Stimulated activated CD4-positive, alpha-beta T cell treated with anti-CD3 and anti-CD28 coated beads, Interleukin-4, amount 100 ng/mL, for 1 hour (primary cell): ENCODE results near the gene NR2F2.

Experiments
- DNase-seq: peaks from one replicate; pipeline ENCODE4 v3.0.0-alpha.2; 2020

Gene NR2F2

DNA sequence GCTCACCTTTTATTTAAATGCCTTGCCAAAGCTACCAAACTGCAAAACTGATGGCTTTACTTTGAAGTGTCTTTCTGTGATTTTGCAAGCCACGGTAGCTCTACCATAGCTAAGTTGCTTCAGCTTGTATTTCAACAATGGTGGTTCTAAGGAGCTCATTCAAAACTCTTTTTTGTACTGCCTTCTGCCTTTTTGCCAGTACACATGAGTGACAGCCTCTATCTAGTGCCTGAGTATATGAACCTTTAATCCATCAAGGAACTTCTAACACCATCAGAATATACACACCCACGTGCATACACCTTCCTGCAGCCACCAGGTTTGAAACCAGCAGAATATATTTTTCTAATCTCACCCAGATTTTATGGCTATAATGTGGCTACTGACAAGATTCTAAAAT is 10.4 kb upstream of the NR2F2 start:
- DNase-seq, result no peak

DNA sequence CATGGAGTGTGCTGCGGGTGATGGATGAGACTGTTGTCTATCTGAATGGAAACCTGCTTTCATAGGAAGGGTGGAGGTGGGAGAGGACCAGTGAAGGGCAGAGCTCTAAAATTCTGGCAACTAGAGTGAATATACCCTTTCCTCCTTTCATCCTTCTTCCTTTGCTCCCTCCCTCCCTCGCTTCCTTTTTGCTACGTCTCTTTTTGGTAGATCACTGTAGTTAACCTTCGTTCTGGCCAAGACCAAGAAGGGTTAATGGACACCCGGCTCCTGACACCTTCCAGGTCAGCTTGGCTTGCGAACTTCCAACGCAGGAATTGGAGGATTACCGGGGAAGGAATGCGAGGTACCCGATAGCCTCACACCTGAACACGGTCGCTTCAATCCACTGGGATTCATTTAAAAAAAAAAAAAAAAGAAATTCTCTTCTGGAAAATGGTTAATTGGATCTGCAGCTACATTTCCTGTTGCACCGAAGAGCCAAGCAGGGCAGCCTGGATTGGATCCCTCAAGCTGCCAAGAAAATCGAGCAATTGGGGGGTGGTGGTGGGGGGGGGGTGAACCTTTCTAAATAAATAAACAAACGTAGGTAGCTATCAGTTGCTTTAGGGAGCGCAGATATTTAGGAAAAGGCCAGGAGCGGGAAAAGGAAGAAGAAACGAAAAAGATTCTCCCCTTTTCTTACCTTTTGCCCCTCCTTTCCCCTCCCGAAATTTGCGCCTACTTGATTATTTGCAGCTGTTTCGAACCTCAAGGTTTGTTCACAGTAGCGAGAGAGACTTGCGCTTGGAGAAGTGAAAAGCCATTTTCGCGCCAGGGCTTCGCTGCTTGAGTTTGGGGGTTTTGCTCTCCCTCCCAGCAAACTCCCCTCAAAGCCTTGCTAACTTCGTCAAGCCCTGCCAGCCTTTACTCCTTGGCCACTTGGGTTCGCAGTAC is 9.5 kb upstream of the NR2F2 start:
- DNase-seq, result no peak

DNA sequence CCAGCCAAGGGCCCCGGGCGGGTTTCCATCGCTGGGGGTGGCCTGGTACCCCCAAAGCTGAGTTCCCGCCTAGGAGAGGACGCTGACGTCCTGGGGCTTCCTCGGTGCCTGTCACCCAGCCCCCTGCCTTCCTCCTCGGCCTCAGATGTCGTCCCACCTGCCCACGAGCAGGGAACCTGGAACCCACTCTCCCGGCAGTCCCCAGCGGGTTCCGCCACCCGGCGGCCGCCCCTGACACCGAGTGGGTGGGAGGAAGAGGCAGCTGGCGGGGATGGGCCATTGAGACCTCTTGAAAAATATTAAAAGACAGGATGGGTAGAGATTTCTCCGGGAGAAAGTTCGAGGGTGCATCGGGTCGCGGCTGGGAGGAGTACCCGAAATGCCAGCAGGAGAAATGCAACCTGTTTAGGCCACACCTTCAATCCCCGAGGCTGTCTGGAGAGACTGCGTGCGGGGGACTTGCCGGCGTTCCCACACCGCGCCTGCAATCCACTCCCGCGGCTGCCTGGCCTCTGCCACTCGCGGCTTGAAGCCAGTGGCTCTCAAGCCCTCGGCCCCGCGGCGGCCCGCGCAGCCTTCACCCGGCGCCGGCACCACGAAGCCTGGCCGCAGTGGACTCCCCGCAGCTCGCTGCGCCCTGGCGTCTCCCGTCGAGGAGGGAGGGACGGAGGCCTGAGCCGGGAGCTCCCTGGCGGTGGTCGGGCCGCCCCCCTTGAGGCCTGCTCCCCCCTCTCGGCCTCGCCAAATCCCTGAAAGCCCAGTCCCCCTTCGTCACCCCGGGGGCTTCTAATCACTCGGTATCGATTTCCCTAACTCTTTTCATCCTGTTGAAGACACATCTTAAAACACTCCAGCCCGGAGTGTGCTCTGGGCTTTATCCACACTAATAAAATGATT is 8.6 kb upstream of the NR2F2 start:
- no peak for DNase-seq

DNA sequence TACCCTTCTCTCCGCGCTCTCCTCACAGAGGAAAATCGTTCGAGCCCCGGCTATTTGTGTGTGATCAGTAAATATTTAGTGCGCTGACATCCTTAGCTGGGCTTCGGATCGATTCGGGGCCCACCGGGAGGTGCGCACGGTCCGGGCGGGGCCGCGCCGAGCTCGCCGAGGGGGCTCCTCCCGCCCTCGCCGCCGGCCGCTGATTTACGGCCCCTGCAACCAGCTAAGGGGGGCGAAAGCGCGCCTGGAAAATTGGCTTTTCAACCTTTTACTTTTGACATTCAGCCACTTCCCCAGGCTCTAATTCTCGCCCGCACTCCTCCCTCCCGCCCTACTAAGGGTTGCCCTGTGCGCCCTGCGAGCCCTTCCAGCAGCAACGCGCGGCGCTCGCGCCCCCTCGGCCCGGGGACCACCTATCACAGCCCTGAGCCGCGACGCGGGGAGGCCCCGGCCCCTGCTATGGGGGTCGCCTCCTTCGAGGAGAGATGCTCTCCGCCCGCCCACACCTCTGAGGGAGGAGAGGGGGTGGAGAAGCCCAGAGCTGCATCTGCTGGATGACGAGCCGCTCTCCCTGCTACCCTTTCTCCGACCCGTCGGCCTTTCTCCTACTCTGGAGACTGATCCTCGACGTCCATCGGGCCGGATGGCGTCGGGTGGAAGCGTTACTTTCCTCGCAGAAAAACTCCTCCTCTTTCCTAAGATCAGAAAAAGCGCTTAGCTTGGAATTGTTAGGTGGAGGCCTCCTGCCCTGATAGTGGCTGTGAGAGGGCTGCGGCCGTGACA is 7.8 kb upstream of the NR2F2 start:
- DNase-seq, result no peak

DNA sequence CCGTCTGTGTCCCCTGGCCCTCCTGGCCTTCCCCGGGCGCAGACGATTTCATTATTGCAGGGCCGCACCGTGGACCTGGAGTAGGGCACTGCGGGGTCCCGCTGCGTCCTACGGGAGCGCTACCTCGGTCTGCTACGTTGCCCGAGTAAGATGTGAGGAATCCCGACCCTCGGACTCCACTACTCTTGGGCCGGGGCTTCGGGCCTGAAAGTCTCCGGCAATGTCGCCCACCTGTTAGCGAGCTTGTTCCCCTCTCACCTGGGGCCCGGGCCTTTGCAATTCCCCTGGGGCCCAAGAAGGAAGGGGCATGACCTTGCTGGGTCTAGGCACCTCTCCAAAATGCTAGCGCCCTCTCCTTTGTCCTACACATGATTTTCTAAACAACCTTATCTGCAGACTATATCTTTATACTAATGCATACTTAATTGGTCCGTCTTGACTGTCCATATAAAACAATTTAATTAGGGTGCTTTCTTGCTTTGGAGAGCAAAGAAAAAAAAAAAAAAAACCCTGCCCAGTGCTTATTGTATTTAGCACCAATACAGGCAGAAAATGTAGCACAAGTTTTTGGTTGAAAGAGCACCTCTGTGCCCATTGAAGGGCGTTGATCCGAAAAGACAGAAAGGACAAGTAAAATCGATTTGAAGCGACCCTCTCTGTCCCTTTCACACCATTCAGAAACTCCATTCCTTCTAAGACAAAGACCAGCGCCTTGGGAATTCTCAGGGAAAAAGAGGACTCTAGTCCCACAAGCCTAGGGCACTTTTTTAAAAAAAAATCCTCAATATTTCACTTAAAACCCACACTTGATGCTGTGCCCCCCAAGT is 7.0 kb upstream of the NR2F2 start:
- DNase-seq, result no peak

DNA sequence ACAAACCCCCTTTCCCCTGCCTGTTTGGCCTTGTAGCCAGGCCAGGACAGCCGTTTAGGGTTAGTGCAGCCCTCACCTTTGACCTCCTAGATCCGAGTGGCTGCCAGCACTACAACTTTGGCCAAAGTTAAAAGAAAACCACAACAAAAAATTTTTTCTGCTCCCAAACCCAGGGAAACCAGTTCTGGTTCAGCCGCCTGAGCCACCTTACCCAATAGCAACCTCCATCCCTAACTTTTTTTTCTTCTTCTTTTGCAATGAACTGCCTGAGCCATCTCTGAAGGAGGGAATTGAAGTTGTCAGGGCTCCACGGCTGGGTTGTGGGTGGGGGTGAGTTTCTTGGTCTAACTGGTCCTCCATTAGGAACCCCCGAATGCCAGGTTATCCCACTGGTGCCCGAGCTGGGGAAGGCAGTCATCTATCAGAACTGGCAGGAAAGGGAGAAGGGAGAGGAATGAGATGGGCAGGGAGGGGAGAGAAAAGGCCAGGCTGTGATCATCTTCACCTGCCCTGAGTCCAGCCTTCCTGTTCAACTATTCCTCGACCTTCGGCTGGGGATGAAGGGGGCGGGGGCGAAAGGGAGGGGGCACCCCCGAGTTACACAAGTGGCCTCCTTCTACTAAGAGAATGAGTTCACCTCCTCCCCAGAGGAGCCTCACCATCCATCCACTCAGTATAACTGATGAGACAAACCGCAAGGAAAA is 6.2 kb upstream of the NR2F2 start:
- no peak for DNase-seq

DNA sequence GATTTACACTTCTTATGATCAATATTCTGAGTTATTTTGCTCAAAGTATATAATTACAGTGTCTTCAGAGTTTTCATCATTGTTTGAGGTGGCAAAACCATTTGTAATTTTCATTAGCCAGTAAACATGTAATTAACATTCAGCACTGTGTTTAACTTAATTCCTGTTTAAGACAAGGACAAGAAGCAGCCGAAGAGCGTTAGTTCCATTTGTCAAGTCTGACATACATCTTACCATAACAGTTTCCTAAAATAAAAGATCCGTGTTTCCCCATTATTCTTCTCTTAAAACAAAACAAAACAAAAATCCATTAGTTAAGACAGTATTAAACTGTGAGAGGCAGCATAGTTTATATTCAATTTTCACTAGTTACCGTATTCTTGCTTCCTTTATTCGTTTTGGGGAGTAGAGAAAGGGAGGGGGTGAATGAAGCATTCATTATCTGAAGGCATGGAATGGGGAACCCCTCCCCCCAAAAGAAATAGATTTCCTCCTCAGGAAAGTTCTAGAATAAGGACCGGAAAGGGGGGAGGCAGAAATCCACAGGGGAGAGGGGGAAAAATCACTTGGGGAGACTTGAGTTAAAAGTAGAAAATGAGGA is 5.5 kb upstream of the NR2F2 start:
- DNase-seq, result no peak

DNA sequence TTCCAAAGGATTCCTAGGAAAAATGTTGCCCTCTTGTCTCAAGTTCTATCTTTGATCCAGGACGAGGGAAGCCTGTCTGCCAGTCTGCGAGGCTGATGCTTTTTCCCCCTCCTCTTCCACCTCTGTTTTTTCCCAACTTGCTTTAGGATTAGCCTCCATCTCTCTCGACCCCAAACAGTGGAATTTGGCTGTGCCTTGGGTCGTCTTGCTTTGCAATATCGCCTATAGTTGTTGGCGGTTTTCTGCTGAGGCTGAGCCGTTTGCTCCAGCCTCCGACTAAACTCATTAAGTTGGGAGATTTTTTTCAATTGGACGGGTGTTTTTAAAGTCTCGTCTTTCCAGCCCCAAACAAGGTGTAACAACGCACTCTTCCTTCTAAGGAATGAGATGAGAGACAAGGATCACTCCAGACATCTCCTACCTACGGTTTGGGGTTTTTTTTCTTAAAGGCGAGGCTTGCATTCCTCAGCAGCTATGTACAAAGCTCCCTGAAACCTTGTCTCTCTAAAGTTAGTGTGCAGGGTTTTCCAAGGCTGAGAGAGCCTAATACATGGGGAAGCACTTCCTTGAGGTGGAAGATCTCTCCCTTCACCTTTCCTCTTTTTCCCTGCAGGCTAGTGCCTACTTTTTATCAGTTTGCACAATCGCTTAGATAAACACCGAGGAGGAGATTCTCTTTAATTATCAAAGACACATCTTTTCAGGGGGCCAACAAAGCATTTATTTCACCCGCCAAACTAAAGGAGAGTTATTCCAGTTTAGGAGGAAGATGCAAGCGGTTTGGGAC is 4.8 kb upstream of the NR2F2 start:
- DNase-seq, result no peak

DNA sequence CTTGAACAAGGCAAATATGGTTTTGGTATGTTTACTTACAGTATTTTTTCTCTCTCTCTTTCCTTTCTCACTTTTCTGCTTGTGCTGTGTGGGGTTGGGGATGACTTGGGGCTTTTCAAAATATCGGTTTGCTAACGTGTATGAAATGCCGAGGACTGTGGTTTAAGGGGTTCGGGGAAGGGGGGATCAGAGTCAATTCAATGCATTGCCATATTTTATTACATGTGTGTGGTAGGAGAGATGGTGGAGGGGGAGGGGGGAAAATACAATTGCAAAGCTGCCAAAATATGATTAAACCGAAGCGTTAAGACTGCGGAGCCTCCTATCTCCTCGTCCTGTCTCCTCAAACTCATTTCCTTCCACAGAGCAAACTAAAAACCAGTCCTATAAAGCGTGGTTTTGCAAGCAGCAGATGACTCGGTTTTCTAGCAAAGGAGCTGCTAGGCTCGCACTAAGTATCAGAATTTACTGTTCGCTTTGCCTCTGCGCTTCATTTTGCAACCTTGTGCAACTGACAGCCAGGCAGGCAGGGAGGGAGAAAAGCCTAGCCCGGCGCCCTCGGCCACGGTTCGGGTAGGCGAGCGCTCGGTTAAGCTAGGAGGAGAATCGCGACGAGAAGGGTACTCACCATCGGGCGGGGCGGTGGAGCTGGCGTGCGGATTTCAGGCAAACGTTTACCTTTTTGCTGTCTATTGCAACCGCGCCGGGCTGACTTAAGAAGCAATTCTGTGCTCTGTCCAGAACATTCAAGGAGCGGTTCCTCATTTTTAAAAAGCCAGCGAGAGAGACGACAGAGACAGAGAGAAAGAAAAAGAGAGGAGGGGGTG is 4.0 kb upstream of the NR2F2 start:
- no peak for DNase-seq

DNA sequence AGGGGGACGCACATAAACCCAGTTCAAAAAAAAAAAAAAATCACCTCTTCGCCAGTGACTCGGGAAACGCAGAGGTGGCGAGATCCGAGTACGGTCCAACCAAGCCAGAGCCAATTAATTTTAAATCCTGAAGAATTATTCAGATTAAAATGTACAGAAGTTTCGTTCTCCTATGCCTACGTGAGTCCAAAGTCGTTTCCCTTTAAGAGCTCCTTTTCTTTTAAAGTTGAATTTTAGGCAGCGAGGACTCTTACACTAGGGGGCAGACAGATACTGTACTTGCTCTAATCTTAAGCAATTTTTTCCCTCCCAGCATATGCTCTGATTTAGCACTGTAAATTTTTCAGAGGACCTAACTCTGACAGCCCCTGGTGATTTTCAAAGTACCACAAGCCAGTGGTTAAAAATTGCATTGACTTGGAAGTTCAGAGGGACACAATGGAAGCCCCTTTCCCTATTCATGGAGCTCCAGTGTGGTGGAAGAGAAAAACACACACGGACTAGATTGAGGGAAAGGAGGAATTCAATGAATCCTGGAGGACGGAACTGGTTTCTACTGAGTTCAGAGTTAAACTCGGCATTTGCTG is 3.3 kb upstream of the NR2F2 start:
- DNase-seq, result no peak

DNA sequence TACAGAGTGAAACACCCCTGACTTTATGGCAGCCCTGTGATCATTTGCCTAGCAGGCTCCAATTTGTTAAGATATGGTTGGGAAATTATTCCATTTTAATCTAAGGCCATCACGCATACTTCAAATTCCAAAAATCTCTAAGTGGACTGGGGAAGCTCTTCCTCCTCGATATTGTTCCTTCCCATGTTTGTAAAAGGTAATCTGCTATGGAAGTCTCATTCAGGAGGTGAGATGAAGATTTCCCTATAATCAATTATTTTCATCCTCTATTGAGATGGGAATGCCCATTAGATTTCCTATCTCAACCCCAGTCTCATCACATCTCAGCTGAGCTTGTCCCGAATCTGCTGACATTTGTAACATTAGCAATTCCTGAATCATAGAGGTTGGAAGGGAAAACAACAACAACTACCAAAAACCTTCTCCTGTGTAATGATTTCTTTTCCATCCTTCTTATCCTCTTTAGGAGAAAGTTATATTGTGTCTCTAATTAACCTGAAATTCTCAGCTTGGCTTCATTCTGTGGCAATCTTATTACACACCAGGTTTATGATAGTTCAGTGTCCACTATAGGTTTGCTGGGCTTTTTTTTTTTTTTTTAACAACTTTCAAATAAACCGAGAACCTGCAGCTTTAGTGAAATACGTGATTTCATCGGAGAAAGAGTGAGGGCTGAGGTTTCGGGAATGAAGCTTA is 2.2 kb upstream of the NR2F2 start:
- DNase-seq, result no peak

DNA sequence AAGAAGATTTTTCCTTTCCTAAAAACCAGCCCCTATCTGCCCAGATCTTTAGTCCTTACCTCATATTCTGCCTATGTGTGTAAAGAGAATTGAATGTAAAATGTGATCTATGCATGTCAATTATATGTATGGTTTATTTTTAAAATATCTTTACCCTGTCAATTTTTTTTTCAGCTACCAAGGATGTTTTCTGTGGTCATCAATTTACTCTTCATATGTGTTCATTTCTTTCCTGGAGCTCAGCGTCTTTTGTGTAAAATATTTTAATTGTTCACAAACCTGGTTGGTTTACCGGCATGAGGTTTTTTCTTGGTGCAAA is 1.7 kb upstream of the NR2F2 start:
- DNase-seq, result no peak

DNA sequence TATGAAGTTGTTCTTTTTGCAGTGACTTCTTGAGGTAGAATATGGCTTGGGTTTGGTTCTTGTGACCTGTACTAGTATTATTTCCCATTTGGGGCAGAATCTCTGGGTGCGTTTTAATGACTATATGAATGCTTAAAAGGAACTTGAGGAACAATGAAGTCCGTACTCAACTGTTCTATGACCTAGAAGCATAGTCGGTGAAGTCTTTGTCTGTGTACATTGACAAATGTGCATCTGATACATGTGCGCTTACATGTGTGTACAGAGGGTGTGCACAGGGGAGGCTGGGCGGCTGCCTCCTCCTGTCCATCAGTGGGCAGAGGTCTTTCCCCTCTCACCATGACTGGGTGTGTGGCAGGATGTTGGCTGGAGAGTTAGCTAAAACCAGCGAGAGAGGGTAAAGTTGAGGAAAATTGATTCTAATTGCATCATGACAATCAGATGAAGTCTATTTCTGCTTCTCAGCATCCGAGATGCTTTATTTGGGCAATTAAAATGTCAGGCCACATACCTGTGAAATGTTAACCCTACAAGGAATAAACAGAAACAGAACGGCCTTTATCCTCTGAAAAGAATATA is 1.0 kb upstream of the NR2F2 start:
- no peak for DNase-seq

DNA sequence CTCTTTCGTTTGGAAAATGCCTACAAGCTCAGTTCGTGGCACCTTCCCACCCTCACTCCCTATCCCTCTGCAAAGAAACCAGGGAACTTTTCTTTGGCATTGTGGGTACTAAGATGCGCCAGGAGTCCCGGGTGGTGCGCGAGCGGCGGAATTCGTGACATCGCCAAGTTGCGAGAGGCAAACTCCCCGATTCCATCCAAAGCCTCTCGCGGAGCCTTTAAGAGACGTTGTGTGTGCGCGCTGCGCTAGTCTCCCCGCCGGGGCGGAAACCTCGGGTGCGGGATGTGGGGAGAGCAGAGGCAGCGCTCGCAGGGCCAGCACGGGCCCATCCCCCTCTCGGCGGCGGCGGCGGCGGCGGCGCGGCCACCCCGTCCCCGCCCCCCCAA is 443 bp upstream of the NR2F2 start:
- no peak for DNase-seq

DNA sequence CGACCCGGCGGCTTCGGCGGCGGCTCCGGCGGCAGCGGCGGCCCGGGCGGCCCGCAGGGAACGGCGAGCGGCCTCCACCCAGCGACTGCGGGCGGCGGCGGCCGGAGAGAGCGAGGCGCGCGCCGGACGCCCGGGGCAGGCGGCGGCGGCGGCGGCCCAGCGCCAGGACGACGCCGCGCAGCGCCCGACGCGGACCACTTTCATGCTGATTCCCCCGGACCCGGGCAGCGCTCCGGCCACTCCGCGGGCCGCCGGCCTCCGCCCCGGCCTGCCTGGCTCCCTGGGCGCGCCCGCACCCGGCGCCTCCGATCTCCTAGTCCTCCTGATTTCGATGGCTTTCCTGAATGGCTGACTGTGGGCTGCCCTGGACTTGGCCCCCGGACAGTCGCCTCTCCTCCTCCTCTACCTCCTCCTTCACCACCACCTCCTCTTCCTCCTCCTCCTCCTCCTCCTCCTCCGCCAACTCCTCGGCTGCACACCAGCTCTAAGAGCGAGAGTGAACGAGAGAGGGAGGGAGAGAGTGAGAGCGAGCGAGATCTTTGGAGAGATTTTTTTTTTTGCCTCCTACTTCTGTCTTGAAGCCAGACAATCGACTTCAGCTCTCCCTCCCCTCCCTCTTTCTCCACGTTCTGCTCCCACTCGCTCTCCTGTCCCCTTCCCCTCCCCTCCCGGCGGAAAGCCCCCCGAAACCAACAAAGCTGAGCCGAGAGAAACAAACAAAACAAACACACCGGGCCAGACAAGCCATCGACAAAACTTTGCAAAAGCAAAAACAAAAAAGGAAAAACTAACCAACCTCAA is 844 bp downstream of the NR2F2 start:
- no peak for DNase-seq

DNA sequence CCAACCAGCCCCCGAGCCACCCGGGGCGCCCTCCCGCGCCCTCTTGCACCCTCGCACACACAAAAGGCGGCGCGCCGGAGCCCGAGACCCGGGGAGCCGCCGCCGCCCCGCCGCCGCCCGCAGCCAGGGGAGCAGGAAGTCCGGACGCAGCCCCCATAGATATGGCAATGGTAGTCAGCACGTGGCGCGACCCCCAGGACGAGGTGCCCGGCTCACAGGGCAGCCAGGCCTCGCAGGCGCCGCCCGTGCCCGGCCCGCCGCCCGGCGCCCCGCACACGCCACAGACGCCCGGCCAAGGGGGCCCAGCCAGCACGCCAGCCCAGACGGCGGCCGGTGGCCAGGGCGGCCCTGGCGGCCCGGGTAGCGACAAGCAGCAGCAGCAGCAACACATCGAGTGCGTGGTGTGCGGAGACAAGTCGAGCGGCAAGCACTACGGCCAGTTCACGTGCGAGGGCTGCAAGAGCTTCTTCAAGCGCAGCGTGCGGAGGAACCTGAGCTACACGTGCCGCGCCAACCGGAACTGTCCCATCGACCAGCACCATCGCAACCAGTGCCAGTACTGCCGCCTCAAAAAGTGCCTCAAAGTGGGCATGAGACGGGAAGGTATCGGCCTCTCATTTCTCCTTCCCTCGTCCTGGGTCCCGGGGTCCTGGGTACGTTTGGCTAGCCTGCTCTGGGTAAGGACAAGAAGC is 1.6 kb downstream of the NR2F2 start:
- no peak for DNase-seq
